T follicular helper cell (primary cell): Measurements from ENCODE around the gene PRR3.

Experiments
- DNase-seq: peaks from one replicate; pipeline ENCODE4 v3.0.0-alpha.2; 2020; ENCODE audit warnings: low read depth

PRR3 gene

DNA sequence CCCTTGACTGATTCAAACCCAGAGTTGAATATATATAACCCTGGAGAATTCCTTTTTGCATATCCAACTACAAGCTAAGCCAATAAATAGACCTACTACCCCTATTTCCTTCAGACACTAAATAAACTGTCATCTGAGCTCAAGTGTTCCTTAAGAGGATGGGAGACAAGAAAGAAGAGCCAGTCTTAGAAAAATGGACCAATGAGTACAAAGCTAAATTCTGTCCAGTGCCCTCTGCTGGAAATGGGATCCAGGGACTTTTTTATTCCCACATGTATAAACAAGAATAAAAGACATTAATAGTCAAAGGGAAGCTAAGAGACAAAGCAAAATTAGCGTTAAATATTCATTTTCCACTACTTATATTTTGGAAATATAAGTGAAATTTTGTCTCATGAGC, 55.1 kb downstream of the PRR3 start:
- no peak for DNase-seq

DNA sequence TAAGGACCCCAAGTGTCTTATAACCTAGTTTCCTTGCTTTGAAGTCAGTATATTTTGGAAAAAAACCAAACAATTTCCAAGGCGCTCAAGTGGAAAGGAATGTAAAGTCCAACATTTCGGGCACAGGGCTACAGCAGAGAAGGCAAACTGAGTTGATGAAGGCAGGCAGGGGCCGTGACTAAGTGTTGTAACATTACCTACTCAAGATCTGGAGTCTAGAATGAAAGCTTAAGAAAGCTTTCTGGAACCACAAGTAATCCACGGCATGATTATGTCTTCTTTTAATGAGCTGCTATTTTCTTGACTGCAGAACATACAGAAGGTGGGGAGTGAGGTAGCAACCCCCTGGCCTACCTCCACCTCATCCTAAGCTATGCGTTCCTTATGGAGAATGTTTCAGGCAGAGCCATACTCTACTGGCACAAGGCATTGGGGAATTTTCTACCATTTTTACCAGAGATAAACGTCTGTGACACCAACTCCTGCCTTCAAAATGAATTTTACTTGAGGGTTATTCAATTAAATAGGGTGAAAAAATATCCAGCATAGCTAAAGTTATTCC, 55.7 kb downstream of the PRR3 start:
- no peak for DNase-seq
